Activated naive CD4-positive, alpha-beta T cell treated with anti-CD3 and anti-CD28 coated beads, Interleukin-2, amount 10 ng/mL, durations not matched to agents 7 days and 5 days (primary cell): Measurements from ENCODE around the gene TMEM106C.

ENCODE experiments used
- CTCF ChIA-PET: fragments of 350-600 bp; sonication (Branson Sonifier 250); formaldehyde crosslinking; loops from one replicate; lab custom pipeline; 2021; ENCODE audit warnings: antibody characterized with exemption; lab: Charles Lee
- DNase-seq: peaks from one replicate; pipeline ENCODE4 v3.0.0-alpha.2; 2020
- H3K27ac Mint-ChIP-seq: one replicate; pipeline ENCODE4 v1.8.0; 2021; ENCODE audit warnings: mild to moderate bottlenecking, moderate library complexity, mixed read lengths
- H3K27me3 Mint-ChIP-seq: one replicate; pipeline ENCODE4 v1.8.0; 2021; ENCODE audit warnings: mild to moderate bottlenecking, mixed read lengths
- H3K36me3 Mint-ChIP-seq: one replicate; pipeline ENCODE4 v1.8.0; 2021; ENCODE audit warnings: mixed read lengths
- H3K4me1 Mint-ChIP-seq: one replicate; pipeline ENCODE4 v1.8.0; 2021; ENCODE audit warnings: mixed read lengths
- H3K4me3 Mint-ChIP-seq: one replicate; pipeline ENCODE4 v1.8.0; 2021; ENCODE audit warnings: mild to moderate bottlenecking, moderate library complexity, mixed read lengths
- H3K9me3 Mint-ChIP-seq: one replicate; pipeline ENCODE4 v1.8.0; 2021; ENCODE audit warnings: mixed read lengths

TMEM106C gene

DNA sequence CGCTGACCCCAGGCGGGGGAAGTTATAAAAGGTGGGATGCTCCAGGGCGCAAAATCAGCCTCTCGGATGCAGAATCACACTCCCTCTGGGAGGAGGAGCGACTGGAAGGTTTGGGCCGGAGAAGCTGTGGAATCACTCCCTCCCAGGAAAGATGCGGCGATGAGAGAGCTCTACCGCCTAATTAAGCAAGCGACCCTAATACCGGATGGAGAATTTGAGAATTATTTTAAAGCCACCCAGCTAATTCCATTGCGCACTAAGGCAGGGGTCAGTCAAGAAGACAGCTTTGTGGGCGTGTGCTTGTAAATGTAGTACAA is 39.0 kb downstream of the TMEM106C start:
- no peaks in the 10 kb centered on the region for H3K9me3 Mint-ChIP-seq
- DNase-seq = no peak
- no peak overlapping the region for H3K4me3 Mint-ChIP-seq
- CTCF ChIA-PET = interaction anchor here (0.9 kb wide), 1 partner anchor 161 kb away, joined by 3 read pairs; no protein-coding TSS in a partner anchor
- H3K27me3 Mint-ChIP-seq = peaks cover 100% of the 10 kb centered on the region
- H3K36me3 Mint-ChIP-seq = no peaks in the 10 kb centered on the region
- H3K27ac Mint-ChIP-seq = no peak overlapping the region
- peaks cover 31% of the 10 kb centered on the region for H3K4me1 Mint-ChIP-seq

GRCh38 chr12:48002773-48003218 is 39.4 kb downstream of the TMEM106C start:
- Mint-ChIP-seq H3K36me3 (no peaks in the 10 kb centered on the region), H3K9me3 (no peaks in the 10 kb centered on the region), H3K4me1 (peaks cover 31% of the 10 kb centered on the region), H3K4me3 (no peak overlapping the region), H3K27me3 (peaks cover 100% of the 10 kb centered on the region), H3K27ac (no peak overlapping the region)
- DNase-seq = no peak
- CTCF ChIA-PET = no interaction called here

- no peaks in the 10 kb centered on the region for H3K36me3 Mint-ChIP-seq
- peak overlapping the region; percentile 34 for H3K27ac Mint-ChIP-seq
- H3K4me3 Mint-ChIP-seq = peak overlapping the region; percentile 18
- no peaks in the 10 kb centered on the region for H3K9me3 Mint-ChIP-seq
- CTCF ChIA-PET = no interaction called here
- peaks cover 31% of the 10 kb centered on the region for H3K4me1 Mint-ChIP-seq
- H3K27me3 Mint-ChIP-seq = peaks cover 100% of the 10 kb centered on the region
- no peak for DNase-seq
Measured at GRCh38 chr12:48003226-48004052, 40.0 kb downstream of the TMEM106C start.

DNA sequence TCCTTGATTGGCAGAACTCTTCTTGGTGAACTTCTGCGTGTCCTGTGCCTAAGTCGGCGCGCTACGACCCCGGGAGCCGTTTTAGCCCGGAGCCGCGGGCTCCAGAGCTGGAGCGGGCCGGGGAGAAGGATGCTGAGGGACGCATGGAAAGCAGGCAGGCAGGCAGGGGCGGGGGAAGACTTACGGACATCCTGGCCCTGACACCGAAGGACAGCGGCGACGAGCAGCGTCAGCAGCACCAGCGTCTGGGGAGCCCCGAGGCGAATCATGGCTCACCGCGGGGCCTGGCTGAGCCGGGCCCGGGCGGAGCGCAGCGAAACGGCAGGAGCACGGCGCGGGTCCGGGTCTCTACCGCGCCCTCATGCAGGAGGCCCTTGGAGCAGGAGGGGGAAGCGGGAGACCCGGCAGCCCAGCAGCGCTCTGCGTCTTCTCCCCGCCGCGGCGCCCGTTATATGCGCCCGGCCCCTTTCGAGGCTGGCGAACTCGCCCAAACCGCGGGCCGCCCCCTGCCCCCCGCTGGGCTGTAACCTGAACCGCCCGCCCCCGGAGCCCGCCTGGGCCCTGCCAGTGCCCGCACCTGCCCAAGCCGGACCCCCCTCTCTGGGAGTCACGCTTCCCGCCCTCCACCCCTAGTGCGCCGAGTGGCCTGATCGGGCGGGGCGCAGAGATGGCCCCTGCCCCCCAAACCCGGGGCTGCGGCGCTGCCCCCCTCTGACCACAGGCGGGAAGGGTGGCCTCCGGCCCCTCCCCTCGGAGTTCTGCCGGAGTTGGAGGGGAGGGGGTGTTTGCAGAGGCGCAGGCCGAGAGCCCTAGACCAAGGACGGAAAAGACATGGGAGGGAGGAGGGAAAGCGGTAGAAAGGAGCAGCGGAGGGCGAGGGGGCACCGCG is 40.9 kb downstream of the TMEM106C start, which contains the start of gene COL2A1:
Gene COL2A1 (minus strand): TSS at position 424 of the 889 bp plus-strand sequence. CDS start 155 bp downstream, at position 269.
- Mint-ChIP-seq H3K27me3 (peaks cover 100% of the 10 kb centered on the region), H3K36me3 (no peaks in the 10 kb centered on the region), H3K4me3 (peak within 1 kb of the TSS; percentile 18), H3K27ac (peak within 1 kb of the TSS; percentile 34), H3K9me3 (no peaks in the 10 kb centered on the region), H3K4me1 (peaks cover 31% of the 10 kb centered on the region)
- CTCF ChIA-PET = no interaction called here
- peak; percentile 38 for DNase-seq

DNA sequence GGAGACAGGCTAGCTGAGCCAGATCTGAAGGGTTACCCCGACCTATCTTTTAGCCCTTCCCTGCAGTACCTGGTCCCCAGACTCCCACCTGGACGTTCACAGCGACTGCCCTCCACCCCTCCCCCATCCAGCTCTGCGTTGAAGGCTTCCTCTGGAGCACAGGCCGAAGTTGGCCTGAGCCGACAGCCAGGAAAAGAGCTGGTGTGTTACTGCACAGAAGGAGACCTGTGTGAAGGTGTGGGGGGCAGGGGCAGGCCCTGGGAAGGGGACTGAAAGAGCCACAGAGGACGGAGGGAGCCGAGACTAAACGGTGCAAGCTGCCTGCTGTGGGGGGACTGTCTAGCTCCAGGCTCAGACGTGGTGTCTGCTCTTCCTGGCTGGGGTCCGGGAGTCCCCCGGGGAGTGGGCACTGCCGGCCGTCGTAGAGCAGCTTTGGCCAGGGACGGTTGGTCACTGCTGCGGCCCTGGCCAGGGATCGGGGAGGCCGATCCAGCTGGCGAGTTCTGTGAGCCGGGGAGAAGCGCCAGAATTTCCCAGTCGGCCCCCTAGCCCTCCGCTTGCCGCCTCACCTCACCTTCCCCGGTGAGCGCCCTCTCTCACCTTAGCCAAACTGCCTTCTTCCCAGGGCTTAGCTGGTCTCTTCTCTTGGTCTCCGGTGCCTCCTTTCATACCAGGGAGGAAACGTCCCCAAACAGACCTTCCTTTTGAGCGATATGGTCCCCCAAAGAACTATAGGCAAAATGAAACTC is 41.8 kb downstream of the TMEM106C start:
- CTCF ChIA-PET = no interaction called here
- no peak for DNase-seq
- Mint-ChIP-seq H3K4me1 (peaks cover 31% of the 10 kb centered on the region), H3K27ac (no peak overlapping the region), H3K4me3 (no peak overlapping the region), H3K9me3 (no peaks in the 10 kb centered on the region), H3K27me3 (peaks cover 100% of the 10 kb centered on the region), H3K36me3 (no peaks in the 10 kb centered on the region)

DNA sequence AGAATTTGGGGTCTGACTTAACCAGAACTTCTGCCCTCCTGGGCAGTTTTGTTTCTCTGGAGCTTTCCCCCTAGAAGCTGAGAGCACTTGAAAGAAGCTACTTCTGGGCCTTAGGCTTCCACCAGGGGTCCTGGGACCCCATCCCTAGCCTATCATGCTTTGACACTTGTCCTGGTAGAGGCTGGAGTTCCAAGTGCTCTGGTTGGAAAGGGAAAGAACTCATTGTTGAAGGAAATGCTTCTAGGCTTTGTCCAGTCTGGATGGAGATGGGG is 42.3 kb downstream of the TMEM106C start:
- Mint-ChIP-seq H3K36me3 (no peaks in the 10 kb centered on the region), H3K27me3 (peaks cover 100% of the 10 kb centered on the region), H3K4me3 (no peak overlapping the region), H3K4me1 (peaks cover 31% of the 10 kb centered on the region), H3K9me3 (no peaks in the 10 kb centered on the region), H3K27ac (no peak overlapping the region)
- DNase-seq = no peak
- CTCF ChIA-PET = no interaction called here

- no peak for DNase-seq
- Mint-ChIP-seq H3K4me3 (no peak overlapping the region), H3K36me3 (no peaks in the 10 kb centered on the region), H3K27ac (no peak overlapping the region), H3K27me3 (peaks cover 98% of the 10 kb centered on the region), H3K4me1 (peaks cover 17% of the 10 kb centered on the region), H3K9me3 (no peaks in the 10 kb centered on the region)
- CTCF ChIA-PET = no interaction called here
Measured at GRCh38 chr12:48007206-48007605, 43.8 kb downstream of the TMEM106C start.

DNA sequence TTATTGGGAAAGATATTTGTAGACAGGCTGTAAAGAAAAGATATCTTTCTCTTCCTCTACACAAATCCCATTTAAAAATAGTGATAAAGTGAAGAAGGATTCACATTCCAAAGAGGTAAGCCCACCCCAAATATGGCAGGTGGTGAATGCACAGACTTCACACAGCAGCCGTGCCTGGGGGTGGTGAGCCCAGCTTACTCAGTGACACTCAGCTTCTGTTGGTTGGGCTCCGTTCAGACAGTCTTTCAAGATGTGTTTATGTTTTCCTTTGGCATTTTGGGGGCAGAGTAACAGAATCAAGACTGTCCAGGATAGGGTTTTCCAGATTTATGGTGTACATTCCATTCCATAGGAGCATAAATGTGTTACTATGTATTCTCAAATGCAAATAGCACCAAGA is 45.0 kb downstream of the TMEM106C start:
- Mint-ChIP-seq H3K9me3 (no peaks in the 10 kb centered on the region), H3K4me3 (no peak overlapping the region), H3K4me1 (peaks cover 8% of the 10 kb centered on the region), H3K36me3 (no peaks in the 10 kb centered on the region), H3K27ac (no peak overlapping the region), H3K27me3 (peaks cover 91% of the 10 kb centered on the region)
- no peak for DNase-seq
- CTCF ChIA-PET = no interaction called here

- H3K9me3 Mint-ChIP-seq = no peaks in the 10 kb centered on the region
- H3K4me3 Mint-ChIP-seq = no peak overlapping the region
- DNase-seq = no peak
- peaks cover 2% of the 10 kb centered on the region for H3K4me1 Mint-ChIP-seq
- CTCF ChIA-PET = no interaction called here
- no peak overlapping the region for H3K27ac Mint-ChIP-seq
- H3K36me3 Mint-ChIP-seq = no peaks in the 10 kb centered on the region
- H3K27me3 Mint-ChIP-seq = peaks cover 91% of the 10 kb centered on the region
Measured at GRCh38 chr12:48008950-48009349, 45.6 kb downstream of the TMEM106C start.

- H3K36me3 Mint-ChIP-seq = no peaks in the 10 kb centered on the region
- CTCF ChIA-PET = no interaction called here
- no peaks in the 10 kb centered on the region for H3K4me1 Mint-ChIP-seq
- H3K27ac Mint-ChIP-seq = no peak overlapping the region
- peaks cover 90% of the 10 kb centered on the region for H3K27me3 Mint-ChIP-seq
- no peak for DNase-seq
- no peak overlapping the region for H3K4me3 Mint-ChIP-seq
- H3K9me3 Mint-ChIP-seq = no peaks in the 10 kb centered on the region
Measured at GRCh38 chr12:48009471-48009870, 46.1 kb downstream of the TMEM106C start.

DNA sequence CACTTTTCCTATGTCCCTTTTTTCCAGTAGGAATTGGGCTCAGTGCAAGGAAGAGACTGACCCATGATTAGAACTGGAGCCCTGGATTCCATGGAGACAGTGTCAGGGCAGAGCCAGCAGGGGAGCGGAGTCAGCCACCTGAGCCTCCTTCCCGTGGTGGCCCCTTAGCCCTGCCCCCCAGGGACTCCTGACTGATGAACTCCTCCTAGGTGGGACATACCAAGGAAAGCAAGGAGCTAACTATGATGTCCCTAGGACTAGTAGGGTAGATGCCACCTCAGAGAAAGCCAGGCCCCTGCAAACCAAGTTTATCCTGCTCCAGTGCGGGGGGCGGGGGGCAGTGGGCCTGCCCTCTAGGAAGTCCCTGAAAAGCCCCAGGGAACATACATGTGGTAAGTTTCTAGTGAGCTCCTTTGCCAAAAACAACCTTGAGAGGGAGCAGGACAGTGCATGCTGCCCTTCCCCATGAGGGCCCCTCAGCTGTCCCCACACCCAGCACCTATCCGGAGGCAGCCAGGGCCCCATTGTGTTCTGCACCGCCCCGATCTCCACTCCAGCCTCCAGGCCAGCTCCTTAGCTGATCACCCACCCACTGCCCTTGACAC is 47.1 kb downstream of the TMEM106C start:
- Mint-ChIP-seq H3K27me3 (peaks cover 90% of the 10 kb centered on the region), H3K36me3 (no peaks in the 10 kb centered on the region), H3K27ac (no peak overlapping the region), H3K9me3 (no peaks in the 10 kb centered on the region), H3K4me1 (no peaks in the 10 kb centered on the region), H3K4me3 (no peak overlapping the region)
- CTCF ChIA-PET = no interaction called here
- no peak for DNase-seq

- no peak for DNase-seq
- H3K27ac Mint-ChIP-seq = no peak overlapping the region
- CTCF ChIA-PET = interaction anchor here (0.5 kb wide), 1 partner anchor 298 kb away, joined by 5 read pairs; no protein-coding TSS in a partner anchor
- H3K4me1 Mint-ChIP-seq = no peaks in the 10 kb centered on the region
- H3K9me3 Mint-ChIP-seq = no peaks in the 10 kb centered on the region
- no peaks in the 10 kb centered on the region for H3K36me3 Mint-ChIP-seq
- H3K4me3 Mint-ChIP-seq = no peak overlapping the region
- peaks cover 90% of the 10 kb centered on the region for H3K27me3 Mint-ChIP-seq
Measured at GRCh38 chr12:48012070-48012469, 48.7 kb downstream of the TMEM106C start.

DNA sequence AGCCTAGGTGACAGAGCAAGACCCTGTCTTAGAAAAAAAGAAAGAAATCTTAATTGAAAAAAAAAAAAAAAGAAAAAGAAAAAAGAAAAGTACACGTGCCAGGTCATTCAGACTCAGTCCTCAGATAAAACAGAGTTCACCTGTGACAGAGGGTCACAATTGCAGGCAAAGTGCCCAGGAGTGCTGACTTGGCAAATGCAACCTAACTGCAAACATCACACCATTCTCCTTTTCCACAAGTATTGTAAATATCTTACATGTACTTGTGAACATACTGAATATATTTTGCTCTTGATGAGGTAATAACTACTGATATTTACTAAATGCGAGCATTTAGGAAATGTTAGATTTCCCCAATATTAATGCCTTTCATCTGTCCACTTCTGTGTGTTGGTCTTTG is 49.9 kb downstream of the TMEM106C start:
- H3K27me3 Mint-ChIP-seq = peaks cover 90% of the 10 kb centered on the region
- no peaks in the 10 kb centered on the region for H3K9me3 Mint-ChIP-seq
- CTCF ChIA-PET = no interaction called here

GRCh38 chr12:48015129-48015528 is 51.7 kb downstream of the TMEM106C start:
- H3K36me3 Mint-ChIP-seq = no peaks in the 10 kb centered on the region
- CTCF ChIA-PET = no interaction called here
- no peaks in the 10 kb centered on the region for H3K9me3 Mint-ChIP-seq
- peaks cover 89% of the 10 kb centered on the region for H3K27me3 Mint-ChIP-seq
- H3K4me3 Mint-ChIP-seq = no peak overlapping the region
- no peaks in the 10 kb centered on the region for H3K4me1 Mint-ChIP-seq
- no peak overlapping the region for H3K27ac Mint-ChIP-seq
- no peak for DNase-seq

More for the DNA sequence above, 49.9 kb downstream of the TMEM106C start:
- H3K4me3 Mint-ChIP-seq = no peak overlapping the region
- H3K4me1 Mint-ChIP-seq = no peaks in the 10 kb centered on the region
- DNase-seq = no peak
- no peak overlapping the region for H3K27ac Mint-ChIP-seq
- H3K36me3 Mint-ChIP-seq = no peaks in the 10 kb centered on the region
